ENCODE data around the gene MGAT4A.
A peak's percentile ranks its signal among the peaks of the same experiment; 100 is the strongest.
"Not testable (repeated sequence)": the region's sequence is repeated elsewhere in the genome, so short reads cannot be mapped to it uniquely, and the experiment has no call there.

Gene MGAT4A

DNA sequence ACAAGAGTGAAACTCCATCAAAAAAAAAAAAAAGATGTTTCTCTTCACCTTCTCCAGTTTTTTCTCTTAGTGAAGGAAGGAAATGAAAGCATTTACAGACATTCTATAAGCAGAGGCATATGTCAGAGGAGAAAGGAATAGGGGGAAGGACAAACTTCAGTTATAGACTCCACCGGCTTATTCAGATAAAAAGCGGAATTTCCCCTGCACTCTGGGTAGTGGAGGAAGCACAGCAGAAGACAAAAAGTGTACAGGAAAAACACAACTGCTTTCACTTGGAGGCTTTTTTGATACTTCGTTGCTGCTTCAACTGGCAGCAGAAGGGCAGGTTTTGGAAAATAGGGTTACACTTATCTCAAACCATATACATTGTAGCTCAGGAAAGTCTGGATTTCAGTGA lies 3.2 kb upstream of the MGAT4A start:
- no peak for DNase-seq (ENCODE audit: low spot score)
- in situ Hi-C loops (cut with MboI; ENCODE audit: low pct_unique_long_range_greater_than_20kb, low sequenced_read_pairs, unreplicated experiment): no loop called here
- TF ChIP-seq CTCF (IDR thresholded peaks at IDR 0.05; ENCODE audit: extremely low read depth, insufficient read depth, missing control alignments): no peak

- in situ Hi-C loops (cut with MboI; ENCODE audit: low pct_unique_long_range_greater_than_20kb, low sequenced_read_pairs, unreplicated experiment): no loop called here
- DNase-seq (ENCODE audit: low spot score): no peak
- TF ChIP-seq CTCF (IDR thresholded peaks at IDR 0.05; ENCODE audit: extremely low read depth, insufficient read depth, missing control alignments): no peak
Observed at GRCh38 chr2:98732430-98733051, 1.6 kb upstream of the MGAT4A start.

DNA sequence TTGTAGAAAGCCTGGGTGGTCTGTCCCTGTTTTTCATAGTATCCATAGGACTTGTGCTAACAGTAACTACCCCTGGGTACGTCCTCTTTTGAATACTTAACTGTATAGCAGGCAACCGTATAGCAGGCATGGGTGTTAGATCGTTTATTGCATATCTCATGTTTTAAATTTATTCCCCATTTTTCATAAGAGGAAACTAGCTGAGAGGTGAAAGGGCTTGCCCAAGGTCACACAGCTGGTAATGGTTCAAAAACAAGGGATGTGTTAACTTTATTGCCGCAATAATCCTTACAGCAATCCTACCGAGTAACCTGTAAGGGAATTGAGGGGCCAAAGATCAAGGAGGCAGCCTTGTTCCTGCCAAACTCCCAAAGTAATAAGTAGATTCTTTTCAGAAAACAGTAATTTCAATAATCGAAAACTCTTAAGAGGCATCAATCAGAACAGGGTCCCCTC lies 990 bp upstream of the MGAT4A start:
- in situ Hi-C loops (cut with MboI; ENCODE audit: low pct_unique_long_range_greater_than_20kb, low sequenced_read_pairs, unreplicated experiment): no loop called here
- no peak for TF ChIP-seq CTCF (IDR thresholded peaks at IDR 0.05; ENCODE audit: extremely low read depth, insufficient read depth, missing control alignments)
- DNase-seq (ENCODE audit: low spot score): no peak

DNA sequence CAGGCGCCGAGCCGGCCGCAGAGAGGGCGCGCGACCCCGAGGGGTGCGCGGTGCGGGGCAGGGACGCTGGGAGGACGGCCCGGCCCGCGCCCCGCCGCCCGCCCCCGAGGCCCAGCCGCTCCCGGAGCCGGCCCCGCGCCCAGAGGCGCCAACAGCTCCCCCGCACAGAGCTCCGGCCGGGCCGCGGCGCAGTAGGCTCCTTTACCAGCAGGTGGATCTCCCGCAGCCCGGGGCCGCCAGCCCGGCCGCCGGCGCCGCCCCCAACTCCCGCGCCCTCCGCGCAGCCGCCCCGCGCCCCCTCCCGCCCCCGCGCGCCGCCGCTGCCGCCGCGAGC lies 258 bp downstream of the MGAT4A start:
- in situ Hi-C loops (cut with MboI; ENCODE audit: low pct_unique_long_range_greater_than_20kb, low sequenced_read_pairs, unreplicated experiment): no loop called here
- peak; percentile 29 for TF ChIP-seq CTCF (IDR thresholded peaks at IDR 0.05; ENCODE audit: extremely low read depth, insufficient read depth, missing control alignments)
- DNase-seq (ENCODE audit: low spot score): peak; percentile 87

GRCh38 chr2:98730053-98730706 lies 752 bp downstream of the MGAT4A start:
- in situ Hi-C loops (cut with MboI; ENCODE audit: low pct_unique_long_range_greater_than_20kb, low sequenced_read_pairs, unreplicated experiment): no loop called here
- no peak for TF ChIP-seq CTCF (IDR thresholded peaks at IDR 0.05; ENCODE audit: extremely low read depth, insufficient read depth, missing control alignments)
- peak; percentile 40 for DNase-seq (ENCODE audit: low spot score)

- in situ Hi-C loops (cut with MboI; ENCODE audit: low pct_unique_long_range_greater_than_20kb, low sequenced_read_pairs, unreplicated experiment): no loop called here
- no peak for DNase-seq (ENCODE audit: low spot score)
- no peak for TF ChIP-seq CTCF (IDR thresholded peaks at IDR 0.05; ENCODE audit: extremely low read depth, insufficient read depth, missing control alignments)
Observed at GRCh38 chr2:98729652-98730051, 1.3 kb downstream of the MGAT4A start.

DNA sequence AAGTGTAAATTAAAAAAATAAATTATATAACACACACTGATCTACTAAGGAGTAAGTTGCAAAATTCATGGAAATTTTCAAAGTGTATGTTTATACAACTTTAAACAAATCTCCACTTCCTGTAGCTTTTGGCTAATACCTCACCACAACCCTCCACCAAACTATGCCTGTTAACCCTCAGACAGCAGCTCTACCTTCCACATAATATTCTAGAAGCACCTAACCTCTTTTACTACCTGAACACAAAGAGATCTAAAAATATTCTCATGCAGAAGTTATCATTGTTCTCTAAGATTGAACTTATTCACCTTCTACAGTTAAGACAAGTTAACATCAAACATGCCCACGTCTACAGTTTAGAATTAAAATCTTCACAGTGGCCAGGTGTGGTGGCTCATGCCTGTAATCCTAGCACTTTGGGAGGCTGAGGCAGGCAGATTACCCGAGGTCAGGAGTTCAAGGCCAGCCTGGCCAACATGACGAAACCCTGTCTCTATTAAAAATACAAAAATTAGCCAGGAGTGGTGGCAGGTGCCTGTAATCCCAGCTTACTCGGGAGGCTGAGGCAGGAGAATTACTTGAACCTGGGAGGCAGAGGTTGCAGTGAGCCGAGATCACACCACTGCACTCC lies 2.7 kb downstream of the MGAT4A start:
- DNase-seq (ENCODE audit: low spot score): not testable (repeated sequence)

More for the DNA sequence above, 2.7 kb downstream of the MGAT4A start:
- in situ Hi-C loops (cut with MboI; ENCODE audit: low pct_unique_long_range_greater_than_20kb, low sequenced_read_pairs, unreplicated experiment): not testable (repeated sequence)

Data from GM13977 (cell line).